Measurements from ENCODE around the gene NUTF2.
A peak's percentile ranks its signal among the peaks of the same experiment; 100 is the strongest.
"Not testable (repeated sequence)": the region's sequence is repeated elsewhere in the genome, so short reads cannot be mapped to it uniquely, and the experiment has no call there.

The NUTF2 gene

GRCh38 chr16:67885545-67885944 is 38.8 kb downstream of the NUTF2 start:
- no peak for DNase-seq (ENCODE audit: low spot score)

DNA sequence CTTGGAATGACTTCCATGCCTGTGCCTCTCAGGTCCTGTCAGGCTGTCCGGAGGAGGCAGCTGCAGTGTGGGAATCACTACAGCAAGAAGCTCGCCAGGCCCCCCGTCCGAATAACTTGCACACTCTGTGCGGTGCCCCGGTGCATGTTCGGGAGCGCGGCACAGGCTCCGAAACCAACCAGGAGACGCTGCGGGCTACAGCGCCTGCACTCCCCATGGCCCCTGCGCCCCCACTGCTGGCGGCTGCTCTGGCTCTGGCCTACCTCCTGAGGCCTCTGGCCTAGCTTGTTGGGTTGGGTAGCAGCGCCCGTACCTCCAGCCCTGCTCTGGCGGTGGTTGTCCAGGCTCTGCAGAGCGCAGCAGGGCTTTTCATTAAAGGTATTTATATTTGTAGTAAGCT is 39.2 kb downstream of the NUTF2 start:
- no peak for DNase-seq (ENCODE audit: low spot score)

GRCh38 chr16:67886387-67886786 is 39.7 kb downstream of the NUTF2 start:
- no peak for DNase-seq (ENCODE audit: low spot score)

DNA sequence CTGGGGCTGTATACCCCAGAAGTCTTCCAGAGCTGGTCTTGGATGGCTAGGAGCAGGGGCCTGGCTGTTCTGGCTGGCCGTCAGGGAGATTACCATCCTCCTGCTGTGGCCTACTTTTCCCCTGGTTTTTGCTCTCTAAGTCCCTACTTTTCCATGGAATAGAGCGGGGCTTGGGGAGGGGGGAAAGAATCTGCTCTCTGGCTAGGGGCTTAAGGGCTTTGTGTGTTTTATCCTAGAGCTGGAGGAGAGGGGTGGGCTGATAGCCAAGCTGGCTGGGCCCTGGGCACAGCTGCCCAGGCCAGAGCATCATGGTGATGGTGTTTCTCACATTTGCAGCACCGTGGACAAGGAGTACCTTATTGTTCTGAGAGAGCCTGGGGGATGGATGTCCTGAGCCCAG is 41.6 kb downstream of the NUTF2 start:
- no peak for DNase-seq (ENCODE audit: low spot score)

GRCh38 chr16:67892375-67892774 is 45.6 kb downstream of the NUTF2 start:
- DNase-seq (ENCODE audit: low spot score): no peak

- DNase-seq (ENCODE audit: low spot score): peak; percentile 92
Observed at GRCh38 chr16:67892899-67893742, 46.4 kb downstream of the NUTF2 start, which contains the start of gene PSKH1. Gene PSKH1, plus strand, starts transcription at chr16:67893254. Its CDS starts 15,496 bp downstream, at chr16:67908750.

DNA sequence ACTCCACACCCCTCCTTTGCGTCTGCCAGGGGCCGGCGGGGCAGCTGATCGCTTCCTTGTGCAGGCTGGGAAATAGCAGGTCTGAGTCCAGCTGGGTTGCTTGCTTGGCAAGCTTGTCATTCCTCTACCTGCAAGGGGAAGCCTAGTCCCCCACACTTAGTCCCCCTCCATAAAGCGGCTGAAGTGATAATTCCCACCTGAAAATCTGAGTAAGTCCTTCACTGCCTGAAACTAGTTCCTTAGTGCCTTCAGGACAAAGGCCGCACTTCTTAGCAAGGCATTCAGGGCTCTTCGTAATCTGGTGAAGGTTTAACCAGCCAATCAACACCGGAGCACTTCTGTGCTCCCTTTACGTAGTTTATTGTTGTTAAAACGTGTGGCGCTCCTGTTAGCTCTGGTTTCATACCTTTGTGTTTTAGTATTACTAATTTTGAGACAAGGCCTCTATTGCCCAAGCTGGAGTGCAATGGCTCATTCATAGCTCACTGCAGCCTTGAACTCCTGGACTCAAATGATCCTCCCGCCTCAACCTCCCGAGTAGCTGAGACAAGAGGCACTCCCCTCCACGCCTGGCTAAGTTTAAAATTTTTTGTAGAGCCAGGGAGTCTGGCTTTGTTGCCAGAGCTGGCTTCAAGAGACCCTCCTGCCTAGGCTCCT is 47.1 kb downstream of the NUTF2 start:
- DNase-seq (ENCODE audit: low spot score): no peak

GRCh38 chr16:67897231-67897630 is 50.5 kb downstream of the NUTF2 start:
- DNase-seq (ENCODE audit: low spot score): no peak

DNA sequence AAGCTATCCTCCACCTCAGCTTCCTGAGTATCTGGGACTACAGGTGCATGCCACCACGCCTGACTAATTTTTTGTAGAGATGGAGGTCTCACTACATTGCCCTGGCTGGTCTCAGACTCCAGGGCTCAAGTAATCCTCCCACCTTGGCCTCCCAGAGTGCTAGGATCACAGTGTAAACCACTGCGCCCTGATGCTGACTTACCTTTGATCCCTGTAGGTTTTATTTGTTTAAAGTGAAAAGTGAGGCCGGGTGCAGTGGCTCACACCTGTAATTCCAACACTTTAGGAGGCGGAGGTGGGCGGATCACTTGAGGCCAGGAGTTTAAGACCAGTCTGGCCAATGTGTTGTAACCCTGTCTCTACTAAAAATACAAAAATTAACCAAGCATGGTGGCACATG is 55.0 kb downstream of the NUTF2 start:
- DNase-seq (ENCODE audit: low spot score): no peak

DNA sequence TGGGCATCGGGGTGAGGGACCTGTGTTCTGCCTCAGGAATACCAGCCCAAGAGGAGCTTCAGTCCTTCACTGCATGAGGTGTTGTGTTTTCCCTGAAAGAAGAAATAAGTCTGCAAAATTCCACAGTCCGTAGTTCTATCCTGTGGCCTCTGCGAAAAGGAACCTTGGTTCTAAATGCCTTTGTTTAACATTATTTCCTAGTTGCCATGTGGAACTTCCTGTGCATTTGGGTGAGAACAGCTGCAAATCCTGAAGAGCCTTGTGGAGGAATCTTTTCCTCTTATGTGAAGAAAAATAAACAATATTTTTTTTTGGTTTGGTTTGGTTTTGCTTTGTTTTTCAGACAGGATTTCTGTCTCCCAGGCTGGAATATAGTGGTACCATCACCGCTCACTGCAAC is 56.1 kb downstream of the NUTF2 start:
- no peak for DNase-seq (ENCODE audit: low spot score)

- no peak for DNase-seq (ENCODE audit: low spot score)
Observed at GRCh38 chr16:67907397-67908180, 60.9 kb downstream of the NUTF2 start.

DNA sequence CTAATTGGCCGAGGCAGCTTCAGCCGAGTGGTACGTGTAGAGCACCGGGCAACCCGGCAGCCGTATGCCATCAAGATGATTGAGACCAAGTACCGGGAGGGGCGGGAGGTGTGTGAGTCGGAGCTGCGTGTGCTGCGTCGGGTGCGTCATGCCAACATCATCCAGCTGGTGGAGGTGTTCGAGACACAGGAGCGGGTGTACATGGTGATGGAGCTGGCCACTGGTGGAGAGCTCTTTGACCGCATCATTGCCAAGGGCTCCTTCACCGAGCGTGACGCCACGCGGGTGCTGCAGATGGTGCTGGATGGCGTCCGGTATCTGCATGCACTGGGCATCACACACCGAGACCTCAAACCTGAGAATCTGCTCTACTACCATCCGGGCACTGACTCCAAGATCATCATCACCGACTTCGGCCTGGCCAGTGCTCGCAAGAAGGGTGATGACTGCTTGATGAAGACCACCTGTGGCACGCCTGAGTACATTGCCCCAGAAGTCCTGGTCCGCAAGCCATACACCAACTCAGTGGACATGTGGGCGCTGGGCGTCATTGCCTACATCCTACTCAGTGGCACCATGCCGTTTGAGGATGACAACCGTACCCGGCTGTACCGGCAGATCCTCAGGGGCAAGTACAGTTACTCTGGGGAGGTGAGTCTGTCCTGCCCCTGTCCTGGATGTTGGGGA is 62.5 kb downstream of the NUTF2 start:
- no peak for DNase-seq (ENCODE audit: low spot score)

GRCh38 chr16:67910158-67910557 is 63.4 kb downstream of the NUTF2 start:
- DNase-seq (ENCODE audit: low spot score): no peak

GRCh38 chr16:67914758-67915495 is 68.2 kb downstream of the NUTF2 start:
- DNase-seq (ENCODE audit: low spot score): no peak

- not testable (repeated sequence) for DNase-seq (ENCODE audit: low spot score)
Observed at GRCh38 chr16:67915496-67915769, 68.7 kb downstream of the NUTF2 start.

DNA sequence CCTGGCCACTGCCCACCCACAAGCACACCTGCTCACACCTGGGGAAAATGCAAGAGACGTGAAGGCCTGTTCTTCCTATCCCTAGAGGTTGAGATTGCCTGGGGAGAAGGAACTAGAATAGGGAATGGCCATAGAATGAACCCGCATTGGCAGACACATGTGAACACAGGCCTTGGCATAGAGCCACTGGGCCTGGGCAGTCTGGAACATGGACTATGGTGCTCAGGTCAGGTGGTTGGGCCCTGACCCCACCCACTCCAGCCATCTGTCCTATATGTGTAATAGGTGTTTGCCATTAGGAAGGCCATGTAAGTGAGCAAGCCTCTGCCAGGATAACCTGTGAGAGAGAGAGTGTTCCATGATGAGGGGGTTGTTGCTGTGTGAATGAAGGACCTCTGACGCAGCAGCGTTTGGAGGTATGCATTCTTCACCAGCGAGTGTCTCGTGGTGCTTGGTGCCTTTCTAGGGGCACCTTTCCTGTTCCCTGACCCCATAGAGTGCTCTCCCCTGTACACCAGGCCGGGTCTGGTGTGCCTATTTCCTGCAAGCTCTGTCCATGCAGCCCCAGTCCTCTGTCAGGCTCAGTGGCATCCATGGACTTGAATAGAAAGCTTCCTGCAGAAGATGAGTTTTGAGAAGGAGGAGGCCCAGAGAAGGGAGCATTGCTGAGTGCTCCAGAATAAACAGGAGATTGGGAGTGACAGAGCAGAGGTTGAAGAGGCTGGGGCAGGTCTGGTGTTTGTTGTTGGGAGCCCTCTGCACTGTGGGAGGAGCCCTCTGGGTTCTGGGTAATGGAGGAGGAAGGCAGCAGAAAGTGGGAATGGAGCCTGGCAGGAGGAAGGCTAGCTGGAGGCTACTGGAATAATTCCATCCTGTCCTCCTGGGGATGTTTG is 69.3 kb downstream of the NUTF2 start:
- no peak for DNase-seq (ENCODE audit: low spot score)

GRCh38 chr16:67917140-67917851 is 70.6 kb downstream of the NUTF2 start:
- no peak for DNase-seq (ENCODE audit: low spot score)

- peak; percentile 64 for DNase-seq (ENCODE audit: low spot score)
Observed at GRCh38 chr16:67917852-67918236, 71.1 kb downstream of the NUTF2 start.

DNA sequence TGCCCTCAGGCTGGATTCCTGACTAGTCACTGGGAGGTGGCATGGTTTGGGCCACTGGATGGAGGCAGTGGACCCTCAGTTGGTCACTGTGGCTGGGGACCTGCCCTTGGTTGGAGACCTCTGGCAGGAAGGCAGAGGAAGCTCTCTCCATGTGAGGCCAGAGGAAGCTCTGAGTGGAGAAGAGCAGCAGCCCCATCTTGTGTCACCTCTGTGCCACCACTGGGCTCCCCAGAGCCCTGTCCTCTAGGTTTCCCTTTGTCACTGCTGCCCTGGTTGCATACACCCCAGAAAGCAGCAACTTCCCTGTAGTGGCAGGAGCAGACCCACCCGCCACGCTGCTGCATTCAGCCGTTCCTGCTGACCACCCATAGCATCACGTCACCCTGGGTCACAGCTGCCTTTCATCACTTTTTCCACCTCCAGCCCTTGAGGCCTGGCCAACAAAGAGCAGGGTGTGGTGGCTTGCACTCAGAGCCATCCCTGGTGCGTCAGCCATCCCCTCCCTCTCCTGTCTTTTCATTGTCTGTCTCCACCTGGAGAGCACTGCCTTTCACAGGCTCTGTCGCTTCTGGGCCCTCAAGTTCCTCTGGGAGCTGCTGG is 73.0 kb downstream of the NUTF2 start:
- DNase-seq (ENCODE audit: low spot score): no peak

Measured in CD4-positive, alpha-beta T cell treated with Interleukin-2 at 100 ng/mL for 4 hours (primary cell).